ENCODE measurements around the gene FUBP1.
"Not testable (repeated sequence)": the region's sequence is repeated elsewhere in the genome, so short reads cannot be mapped to it uniquely, and the experiment has no call there.

FUBP1 gene

GRCh38 chr1:77989744-77990143 is 10.9 kb upstream of the FUBP1 start:
- no peak for DNase-seq (ENCODE audit: low read depth)

- no peak for DNase-seq (ENCODE audit: low read depth)
Observed at GRCh38 chr1:77987919-77988318, 9.0 kb upstream of the FUBP1 start.

- DNase-seq (ENCODE audit: low read depth) = no peak
Observed at GRCh38 chr1:77986810-77987209, 7.9 kb upstream of the FUBP1 start.

- DNase-seq (ENCODE audit: low read depth) = no peak
Observed at GRCh38 chr1:77984629-77985028, 5.8 kb upstream of the FUBP1 start.

- DNase-seq (ENCODE audit: low read depth) = no peak
Observed at GRCh38 chr1:77983997-77984355, 5.1 kb upstream of the FUBP1 start.

- not testable (repeated sequence) for DNase-seq (ENCODE audit: low read depth)
Observed at GRCh38 chr1:77983352-77983996, 4.6 kb upstream of the FUBP1 start.

- peak; percentile 66 for DNase-seq (ENCODE audit: low read depth)
Observed at GRCh38 chr1:77978293-77978968, 441 bp downstream of the FUBP1 start.

GRCh38 chr1:77977989-77978292 is 931 bp downstream of the FUBP1 start:
- no peak for DNase-seq (ENCODE audit: low read depth)

GRCh38 chr1:77976433-77977076 is 2.3 kb downstream of the FUBP1 start:
- no peak for DNase-seq (ENCODE audit: low read depth)

- no peak for DNase-seq (ENCODE audit: low read depth)
Observed at GRCh38 chr1:77975907-77976306, 3.0 kb downstream of the FUBP1 start.

- DNase-seq (ENCODE audit: low read depth) = no peak
Observed at GRCh38 chr1:77975386-77975785, 3.5 kb downstream of the FUBP1 start.

- no peak for DNase-seq (ENCODE audit: low read depth)
Observed at GRCh38 chr1:77972080-77972479, 6.8 kb downstream of the FUBP1 start.

- no peak for DNase-seq (ENCODE audit: low read depth)
Observed at GRCh38 chr1:77970192-77970591, 8.7 kb downstream of the FUBP1 start.

GRCh38 chr1:77966291-77966690 is 12.6 kb downstream of the FUBP1 start:
- no peak for DNase-seq (ENCODE audit: low read depth)

GRCh38 chr1:77961392-77961791 is 17.5 kb downstream of the FUBP1 start:
- DNase-seq (ENCODE audit: low read depth) = no peak

- DNase-seq (ENCODE audit: low read depth) = no peak
Observed at GRCh38 chr1:77958850-77959249, 20.0 kb downstream of the FUBP1 start.

- DNase-seq (ENCODE audit: low read depth) = no peak
Observed at GRCh38 chr1:77958391-77958790, 20.5 kb downstream of the FUBP1 start.

- no peak for DNase-seq (ENCODE audit: low read depth)
Observed at GRCh38 chr1:77956464-77956863, 22.4 kb downstream of the FUBP1 start.

GRCh38 chr1:77955709-77956108 is 23.2 kb downstream of the FUBP1 start:
- DNase-seq (ENCODE audit: low read depth) = no peak

- DNase-seq (ENCODE audit: low read depth) = no peak
Observed at GRCh38 chr1:77954521-77954920, 24.4 kb downstream of the FUBP1 start.

- no peak for DNase-seq (ENCODE audit: low read depth)
Observed at GRCh38 chr1:77953907-77954306, 25.0 kb downstream of the FUBP1 start.

- no peak for DNase-seq (ENCODE audit: low read depth)
Observed at GRCh38 chr1:77951328-77951727, 27.5 kb downstream of the FUBP1 start.

GRCh38 chr1:77950873-77951272 is 28.0 kb downstream of the FUBP1 start:
- no peak for DNase-seq (ENCODE audit: low read depth)

All from CMK (cell line).